ENCODE measurements around the gene LHFPL3.

- TF ChIP-seq EZH2 (optimal IDR thresholded peaks at IDR 0.05; ENCODE audit: low read depth, low read length) (no peak), EZH2phosphoT487 (IDR thresholded peaks at IDR 0.05; ENCODE audit: low read length) (no peak)
- TF ChIP-seq, protein P1, sequence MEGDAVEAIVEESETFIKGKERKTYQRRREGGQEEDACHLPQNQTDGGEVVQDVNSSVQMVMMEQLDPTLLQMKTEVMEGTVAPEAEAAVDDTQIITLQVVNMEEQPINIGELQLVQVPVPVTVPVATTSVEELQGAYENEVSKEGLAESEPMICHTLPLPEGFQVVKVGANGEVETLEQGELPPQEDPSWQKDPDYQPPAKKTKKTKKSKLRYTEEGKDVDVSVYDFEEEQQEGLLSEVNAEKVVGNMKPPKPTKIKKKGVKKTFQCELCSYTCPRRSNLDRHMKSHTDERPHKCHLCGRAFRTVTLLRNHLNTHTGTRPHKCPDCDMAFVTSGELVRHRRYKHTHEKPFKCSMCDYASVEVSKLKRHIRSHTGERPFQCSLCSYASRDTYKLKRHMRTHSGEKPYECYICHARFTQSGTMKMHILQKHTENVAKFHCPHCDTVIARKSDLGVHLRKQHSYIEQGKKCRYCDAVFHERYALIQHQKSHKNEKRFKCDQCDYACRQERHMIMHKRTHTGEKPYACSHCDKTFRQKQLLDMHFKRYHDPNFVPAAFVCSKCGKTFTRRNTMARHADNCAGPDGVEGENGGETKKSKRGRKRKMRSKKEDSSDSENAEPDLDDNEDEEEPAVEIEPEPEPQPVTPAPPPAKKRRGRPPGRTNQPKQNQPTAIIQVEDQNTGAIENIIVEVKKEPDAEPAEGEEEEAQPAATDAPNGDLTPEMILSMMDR (IDR thresholded peaks at IDR 0.05; ENCODE audit: low read length), result no peak
These were observed 333.2 kb downstream of the LHFPL3 start for GRCh38 chr7:104661575-104661974.
